Gastroesophageal sphincter (tissue), 3 donors: ENCODE results near the gene ANKRD35.
A peak's percentile ranks its signal among the peaks of the same experiment; 100 is the strongest.

Experiments used
- EP300 ChIP-seq: sonication (generic); formaldehyde crosslinking; IDR thresholded peaks from one replicate; pipeline ENCODE4 v1.6.1; 2017; ENCODE audit warnings: antibody characterized with exemption, mild to moderate bottlenecking
- POLR2A ChIP-seq, 2 donors: fragments of 450-650 bp; IDR thresholded peaks; one replicate each; pipeline ENCODE4 v1.6.1; 2017; ENCODE audit warnings: antibody characterized with exemption in 2 of 2, mild to moderate bottlenecking in 2 of 2, moderate library complexity in 1 of 2
- POLR2AphosphoS5 ChIP-seq: sonication (generic); formaldehyde crosslinking; IDR thresholded peaks from one replicate; pipeline ENCODE4 v1.6.1; 2017; ENCODE audit warnings: antibody characterized with exemption
- TF ChIP-seq, protein P1 (sequence below), 4 experiments: fragments of 200-600 bp in 2 of 4; fragments of 450-650 bp in 2 of 4; sonication (generic) in 1 of 4; IDR thresholded peaks; one replicate each; pipeline ENCODE4 v1.5.1; 2017 to 2019; ENCODE audit warnings: antibody characterized with exemption in 4 of 4, mild to moderate bottlenecking in 2 of 4, moderate library complexity in 2 of 4

GRCh38 chr1:145845514-145846161 is 40.0 kb downstream of the ANKRD35 start, which contains the start of gene NUDT17:
- TF ChIP-seq, protein P1, sequence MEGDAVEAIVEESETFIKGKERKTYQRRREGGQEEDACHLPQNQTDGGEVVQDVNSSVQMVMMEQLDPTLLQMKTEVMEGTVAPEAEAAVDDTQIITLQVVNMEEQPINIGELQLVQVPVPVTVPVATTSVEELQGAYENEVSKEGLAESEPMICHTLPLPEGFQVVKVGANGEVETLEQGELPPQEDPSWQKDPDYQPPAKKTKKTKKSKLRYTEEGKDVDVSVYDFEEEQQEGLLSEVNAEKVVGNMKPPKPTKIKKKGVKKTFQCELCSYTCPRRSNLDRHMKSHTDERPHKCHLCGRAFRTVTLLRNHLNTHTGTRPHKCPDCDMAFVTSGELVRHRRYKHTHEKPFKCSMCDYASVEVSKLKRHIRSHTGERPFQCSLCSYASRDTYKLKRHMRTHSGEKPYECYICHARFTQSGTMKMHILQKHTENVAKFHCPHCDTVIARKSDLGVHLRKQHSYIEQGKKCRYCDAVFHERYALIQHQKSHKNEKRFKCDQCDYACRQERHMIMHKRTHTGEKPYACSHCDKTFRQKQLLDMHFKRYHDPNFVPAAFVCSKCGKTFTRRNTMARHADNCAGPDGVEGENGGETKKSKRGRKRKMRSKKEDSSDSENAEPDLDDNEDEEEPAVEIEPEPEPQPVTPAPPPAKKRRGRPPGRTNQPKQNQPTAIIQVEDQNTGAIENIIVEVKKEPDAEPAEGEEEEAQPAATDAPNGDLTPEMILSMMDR (IDR thresholded peaks at IDR 0.05), result peak; percentile 66 to 95 (median 86)
- no peak for TF ChIP-seq POLR2A (IDR thresholded peaks at IDR 0.05)
- TF ChIP-seq POLR2AphosphoS5, result peak; percentile 42
- no peak for TF ChIP-seq EP300
